ENCODE results near the gene ASCC3.

GRCh38 chr6:100850174-100850573 lies 31.0 kb downstream of the ASCC3 start:
- TF ChIP-seq CTCF (IDR thresholded peaks at IDR 0.05 in 2 of 3, conservative IDR thresholded peaks at IDR 0.05 in 1 of 3; ENCODE audit: borderline replicate concordance in 1 of 3, insufficient read depth in 1 of 3, low read depth in 2 of 3, low read length in 2 of 3) (no peak), ZNF274 (IDR thresholded peaks at IDR 0.05; ENCODE audit: low read depth, low read length) (no peak), POLR2AphosphoS5 (IDR thresholded peaks at IDR 0.05; ENCODE audit: low read depth, low read length) (no peak), ZBTB33 (IDR thresholded peaks at IDR 0.05; ENCODE audit: extremely low read depth, insufficient replicate concordance, low read length) (no peak), TCF7L2 (IDR thresholded peaks at IDR 0.05; ENCODE audit: borderline replicate concordance, extremely low read depth, insufficient read depth, insufficient read length) (no peak)

Measured in HCT116 (cell line).